ENCODE results near the gene GUCY2F.
A peak's percentile ranks its signal among the peaks of the same experiment; 100 is the strongest.

The GUCY2F gene

GRCh38 chrX:109378281-109378680 is 103.6 kb downstream of the GUCY2F start:
- TF ChIP-seq POU2F2 (IDR thresholded peaks at IDR 0.05; ENCODE audit: low read depth, low read length): no peak
- TF ChIP-seq POLR2AphosphoS5 (IDR thresholded peaks at IDR 0.05; ENCODE audit: low read depth, low read length): no peak
- no peak for TF ChIP-seq POLR2A (IDR thresholded peaks at IDR 0.05; ENCODE audit: low read depth, low read length)
- TF ChIP-seq SPI1 (IDR thresholded peaks at IDR 0.05; ENCODE audit: low read depth, low read length): no peak
- TF ChIP-seq TAF1 (IDR thresholded peaks at IDR 0.05; ENCODE audit: low read depth, low read length): no peak
- FAIRE-seq (peak; percentile 60), DNase-seq (ENCODE audit: insufficient read length, low spot score) (no peak)

GRCh38 chrX:109374262-109374960 is 107.5 kb downstream of the GUCY2F start:
- no peak for FAIRE-seq
- no peak for DNase-seq (ENCODE audit: insufficient read length, low spot score)

GRCh38 chrX:109373468-109373867 is 108.4 kb downstream of the GUCY2F start:
- DNase-seq (ENCODE audit: insufficient read length, low spot score) (no peak), FAIRE-seq (no peak)
- TF ChIP-seq SPI1 (IDR thresholded peaks at IDR 0.05; ENCODE audit: low read depth, low read length) (peak; percentile 31; the same call in 1 of the 2 replicates), POLR2AphosphoS5 (IDR thresholded peaks at IDR 0.05; ENCODE audit: low read depth, low read length) (no peak)

More at GRCh38 chrX:109374262-109374960, 107.5 kb downstream of the GUCY2F start:
- TF ChIP-seq TAF1 (IDR thresholded peaks at IDR 0.05; ENCODE audit: low read depth, low read length) (no peak), POLR2A (IDR thresholded peaks at IDR 0.05; ENCODE audit: low read depth, low read length) (no peak), POU2F2 (IDR thresholded peaks at IDR 0.05; ENCODE audit: low read depth, low read length) (no peak), SPI1 (IDR thresholded peaks at IDR 0.05; ENCODE audit: low read depth, low read length) (no peak), POLR2AphosphoS5 (IDR thresholded peaks at IDR 0.05; ENCODE audit: low read depth, low read length) (no peak), PAX5 (IDR thresholded peaks at IDR 0.05; ENCODE audit: insufficient read depth, low read length, severe bottlenecking) (no peak)

GRCh38 chrX:109372716-109373115 is 109.2 kb downstream of the GUCY2F start:
- TF ChIP-seq SPI1 (IDR thresholded peaks at IDR 0.05; ENCODE audit: low read depth, low read length) (no peak), PAX5 (IDR thresholded peaks at IDR 0.05; ENCODE audit: insufficient read depth, low read length, severe bottlenecking) (no peak), POLR2A (IDR thresholded peaks at IDR 0.05; ENCODE audit: low read depth, low read length) (no peak), TAF1 (IDR thresholded peaks at IDR 0.05; ENCODE audit: low read depth, low read length) (no peak), POLR2AphosphoS5 (IDR thresholded peaks at IDR 0.05; ENCODE audit: low read depth, low read length) (no peak), POU2F2 (IDR thresholded peaks at IDR 0.05; ENCODE audit: low read depth, low read length) (no peak)
- DNase-seq (ENCODE audit: insufficient read length, low spot score): no peak
- FAIRE-seq: no peak

GRCh38 chrX:109372291-109372690 is 109.6 kb downstream of the GUCY2F start:
- FAIRE-seq: no peak
- TF ChIP-seq PAX5 (IDR thresholded peaks at IDR 0.05; ENCODE audit: insufficient read depth, low read length, severe bottlenecking): no peak
- no peak for TF ChIP-seq SPI1 (IDR thresholded peaks at IDR 0.05; ENCODE audit: low read depth, low read length)
- no peak for TF ChIP-seq TAF1 (IDR thresholded peaks at IDR 0.05; ENCODE audit: low read depth, low read length)
- TF ChIP-seq POU2F2 (IDR thresholded peaks at IDR 0.05; ENCODE audit: low read depth, low read length): no peak
- no peak for TF ChIP-seq POLR2AphosphoS5 (IDR thresholded peaks at IDR 0.05; ENCODE audit: low read depth, low read length)
- TF ChIP-seq POLR2A (IDR thresholded peaks at IDR 0.05; ENCODE audit: low read depth, low read length): no peak
- DNase-seq (ENCODE audit: insufficient read length, low spot score): no peak

GRCh38 chrX:109362101-109362500 is 119.8 kb downstream of the GUCY2F start:
- TF ChIP-seq POU2F2 (IDR thresholded peaks at IDR 0.05; ENCODE audit: low read depth, low read length) (no peak), POLR2A (IDR thresholded peaks at IDR 0.05; ENCODE audit: low read depth, low read length) (no peak), SPI1 (IDR thresholded peaks at IDR 0.05; ENCODE audit: low read depth, low read length) (no peak), POLR2AphosphoS5 (IDR thresholded peaks at IDR 0.05; ENCODE audit: low read depth, low read length) (no peak), PAX5 (IDR thresholded peaks at IDR 0.05; ENCODE audit: insufficient read depth, low read length, severe bottlenecking) (no peak), TAF1 (IDR thresholded peaks at IDR 0.05; ENCODE audit: low read depth, low read length) (no peak)
- no peak for FAIRE-seq
- DNase-seq (ENCODE audit: insufficient read length, low spot score): no peak

GRCh38 chrX:109360301-109360700 is 121.6 kb downstream of the GUCY2F start:
- DNase-seq (ENCODE audit: insufficient read length, low spot score) (no peak), FAIRE-seq (no peak)
- TF ChIP-seq TAF1 (IDR thresholded peaks at IDR 0.05; ENCODE audit: low read depth, low read length) (no peak), PAX5 (IDR thresholded peaks at IDR 0.05; ENCODE audit: insufficient read depth, low read length, severe bottlenecking) (no peak), SPI1 (IDR thresholded peaks at IDR 0.05; ENCODE audit: low read depth, low read length) (no peak), POLR2AphosphoS5 (IDR thresholded peaks at IDR 0.05; ENCODE audit: low read depth, low read length) (no peak), POU2F2 (IDR thresholded peaks at IDR 0.05; ENCODE audit: low read depth, low read length) (no peak), POLR2A (IDR thresholded peaks at IDR 0.05; ENCODE audit: low read depth, low read length) (no peak)

GRCh38 chrX:109357706-109358105 is 124.2 kb downstream of the GUCY2F start:
- no peak for TF ChIP-seq POU2F2 (IDR thresholded peaks at IDR 0.05; ENCODE audit: low read depth, low read length)
- no peak for TF ChIP-seq SPI1 (IDR thresholded peaks at IDR 0.05; ENCODE audit: low read depth, low read length)
- TF ChIP-seq TAF1 (IDR thresholded peaks at IDR 0.05; ENCODE audit: low read depth, low read length): no peak
- no peak for TF ChIP-seq POLR2A (IDR thresholded peaks at IDR 0.05; ENCODE audit: low read depth, low read length)
- TF ChIP-seq PAX5 (IDR thresholded peaks at IDR 0.05; ENCODE audit: insufficient read depth, low read length, severe bottlenecking): no peak
- no peak for TF ChIP-seq POLR2AphosphoS5 (IDR thresholded peaks at IDR 0.05; ENCODE audit: low read depth, low read length)
- no peak for DNase-seq (ENCODE audit: insufficient read length, low spot score)
- FAIRE-seq: no peak

GRCh38 chrX:109356684-109357083 is 125.2 kb downstream of the GUCY2F start:
- DNase-seq (ENCODE audit: insufficient read length, low spot score) (no peak), FAIRE-seq (no peak)
- TF ChIP-seq PAX5 (IDR thresholded peaks at IDR 0.05; ENCODE audit: insufficient read depth, low read length, severe bottlenecking) (no peak), POLR2A (IDR thresholded peaks at IDR 0.05; ENCODE audit: low read depth, low read length) (no peak), POU2F2 (IDR thresholded peaks at IDR 0.05; ENCODE audit: low read depth, low read length) (no peak), SPI1 (IDR thresholded peaks at IDR 0.05; ENCODE audit: low read depth, low read length) (no peak), TAF1 (IDR thresholded peaks at IDR 0.05; ENCODE audit: low read depth, low read length) (no peak), POLR2AphosphoS5 (IDR thresholded peaks at IDR 0.05; ENCODE audit: low read depth, low read length) (no peak)
